ENCODE data around the gene MBP. TPM values are rescaled to one million over a fixed set of nuclear protein-coding genes. Genes with fewer than 3 reads are reported as not detected.

MBP gene
- total and polyA plus RNA-seq, 2 donors (not counting 3 experiments of a cell fraction or from before 2014, with no cell fraction given): 1.7 to 2.3 TPM

DNA sequence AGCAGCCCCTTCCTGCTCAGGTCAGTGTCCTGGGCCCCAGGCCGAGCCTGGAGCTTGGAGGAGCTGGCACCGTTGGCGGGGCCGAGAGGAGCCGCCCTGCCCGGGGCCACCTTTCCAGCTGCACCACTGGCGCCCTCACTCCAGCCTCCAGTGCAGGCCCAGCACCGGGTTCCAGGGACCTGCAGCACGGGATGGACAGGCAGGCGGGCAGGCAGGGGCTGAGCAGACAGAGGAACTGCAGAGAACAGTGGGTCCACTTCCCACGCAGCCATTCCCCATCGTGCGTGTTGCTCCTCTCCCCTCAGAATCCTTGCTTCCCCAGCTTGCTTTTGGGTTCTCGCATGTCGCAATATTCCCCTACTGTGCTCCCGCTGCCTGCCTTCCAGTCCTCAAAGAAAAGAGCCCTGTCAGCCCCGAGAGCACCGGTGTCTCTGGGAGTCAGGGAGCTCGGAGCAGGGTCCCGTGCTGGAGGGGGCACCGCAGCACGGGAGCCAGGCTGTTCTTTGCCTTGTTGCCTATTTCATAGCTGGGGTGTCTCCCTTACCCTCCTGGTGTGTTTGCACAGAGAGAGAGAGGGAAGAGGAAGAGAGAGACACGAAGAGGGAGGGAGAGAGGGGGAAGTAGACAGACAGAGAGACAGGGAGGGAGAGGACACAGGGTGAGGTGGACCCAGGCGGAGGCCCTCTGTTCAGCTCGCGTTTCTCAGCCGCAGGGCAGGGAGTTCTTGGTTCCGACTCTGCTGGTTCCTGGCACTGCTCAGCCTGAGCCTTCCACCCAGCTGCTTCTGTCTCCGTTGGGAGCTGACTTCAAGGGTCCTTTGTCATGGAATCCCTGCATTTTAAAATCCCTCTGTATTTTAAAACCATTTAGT lies 126.0 kb downstream of the MBP start:
- no peaks in the 10 kb centered on the region for H3K4me1 ChIP-seq (ENCODE audit: control insufficient read depth, extremely low read depth, insufficient read depth, low read length)
- intact Hi-C loops (cut with micrococcal nuclease) (no loop called here), dilution Hi-C loops (cut with MboI; ENCODE audit: extremely low pct_ligation_motif_present, low sequenced_read_pairs) (no loop called here)
- DNase-seq (ENCODE audit: low read depth, low spot score): no peak
- H3K27ac ChIP-seq (ENCODE audit: insufficient read depth, low read depth, low read length): no peak overlapping the region
- H4K20me1 ChIP-seq (replicated peaks; ENCODE audit: control insufficient read depth, extremely low read depth, insufficient read depth, low read length): no peaks in the 10 kb centered on the region
- H2AFZ ChIP-seq (ENCODE audit: low read depth, low read length): no peak overlapping the region
- no peaks in the 10 kb centered on the region for H3K36me3 ChIP-seq (ENCODE audit: control insufficient read depth in 2 of 2, extremely low read depth in 1 of 2, insufficient read depth in 2 of 2, low read length in 2 of 2)
- TF ChIP-seq, protein P1, sequence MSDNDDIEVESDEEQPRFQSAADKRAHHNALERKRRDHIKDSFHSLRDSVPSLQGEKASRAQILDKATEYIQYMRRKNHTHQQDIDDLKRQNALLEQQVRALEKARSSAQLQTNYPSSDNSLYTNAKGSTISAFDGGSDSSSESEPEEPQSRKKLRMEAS (IDR thresholded peaks at IDR 0.05; ENCODE audit: insufficient read depth, insufficient read length): no peak
- TF ChIP-seq FOS (IDR thresholded peaks at IDR 0.05; ENCODE audit: borderline replicate concordance, insufficient read depth, low read length) (no peak), GATA2 (IDR thresholded peaks at IDR 0.05; ENCODE audit: insufficient read depth, insufficient read length, low read depth, low read length) (no peak), POLR2AphosphoS5 (IDR thresholded peaks at IDR 0.05; ENCODE audit: insufficient read depth, low read depth, low read length) (no peak)
- FAIRE-seq: no peak
- no peaks in the 10 kb centered on the region for H3K79me2 ChIP-seq (ENCODE audit: control insufficient read depth, insufficient read depth, low read length)
- peaks cover 0 to 3% of the 10 kb centered on the region in 2 experiments for H3K27me3 ChIP-seq (ENCODE audit: control insufficient read depth in 2 of 2, insufficient read depth in 2 of 2, low read length in 2 of 2)
- H3K4me3 ChIP-seq (replicated peaks in 1 of 3; ENCODE audit: insufficient read depth in 1 of 3, low read depth in 1 of 3, low read length in 3 of 3): no peak overlapping the region
- ChIA-PET CTCF (interaction anchor here (0.7 to 1.4 kb wide), 4 partner anchors 20 to 205 kb away, joined by 3 to 4 read pairs (median 4); no protein-coding TSS in a partner anchor), POLR2A (no interaction called here)
- H3K9me1 ChIP-seq (replicated peaks; ENCODE audit: control insufficient read depth, extremely low read depth, insufficient read depth, low read length): no peaks in the 10 kb centered on the region
- BruUV-seq (replicated peaks): no TSS peak
- no peaks in the 10 kb centered on the region for H3K9me3 ChIP-seq (replicated peaks; ENCODE audit: control insufficient read depth, insufficient read depth, low read length)
- no peak overlapping the region for H3K9ac ChIP-seq (replicated peaks; ENCODE audit: extremely low read depth, insufficient read depth, low read length)
- no peak overlapping the region for H3K4me2 ChIP-seq (ENCODE audit: insufficient read depth, low read length)

- Histone ChIP-seq H3K4me1 (ENCODE audit: control insufficient read depth, extremely low read depth, insufficient read depth, low read length) (no peaks in the 10 kb centered on the region), H4K20me1 (replicated peaks; ENCODE audit: control insufficient read depth, extremely low read depth, insufficient read depth, low read length) (no peaks in the 10 kb centered on the region), H3K9ac (replicated peaks; ENCODE audit: extremely low read depth, insufficient read depth, low read length) (no peak overlapping the region), H3K9me3 (replicated peaks; ENCODE audit: control insufficient read depth, insufficient read depth, low read length) (no peaks in the 10 kb centered on the region), H3K79me2 (ENCODE audit: control insufficient read depth, insufficient read depth, low read length) (no peaks in the 10 kb centered on the region), H3K27ac (ENCODE audit: insufficient read depth, low read depth, low read length) (no peak overlapping the region), H2AFZ (ENCODE audit: low read depth, low read length) (no peak overlapping the region), H3K4me2 (ENCODE audit: insufficient read depth, low read length) (no peak overlapping the region), H3K9me1 (replicated peaks; ENCODE audit: control insufficient read depth, extremely low read depth, insufficient read depth, low read length) (no peaks in the 10 kb centered on the region), H3K27me3 (ENCODE audit: control insufficient read depth in 2 of 2, insufficient read depth in 2 of 2, low read length in 2 of 2) (peaks cover 0 to 3% of the 10 kb centered on the region in 2 experiments), H3K36me3 (ENCODE audit: control insufficient read depth in 2 of 2, extremely low read depth in 1 of 2, insufficient read depth in 2 of 2, low read length in 2 of 2) (no peaks in the 10 kb centered on the region), H3K4me3 (replicated peaks in 1 of 3; ENCODE audit: insufficient read depth in 1 of 3, low read depth in 1 of 3, low read length in 3 of 3) (no peak overlapping the region)
- ChIA-PET CTCF (no interaction called here), POLR2A (no interaction called here)
- dilution Hi-C loops (cut with MboI; ENCODE audit: extremely low pct_ligation_motif_present, low sequenced_read_pairs) (no loop called here), intact Hi-C loops (cut with micrococcal nuclease) (no loop called here)
- DNase-seq (ENCODE audit: low read depth, low spot score) (no peak), FAIRE-seq (no peak)
- BruUV-seq (replicated peaks): no TSS peak
- TF ChIP-seq EZH2 (IDR thresholded peaks at IDR 0.05; ENCODE audit: borderline replicate concordance, low read depth, low read length, severe bottlenecking) (no peak), POLR2AphosphoS5 (IDR thresholded peaks at IDR 0.05; ENCODE audit: insufficient read depth, low read depth, low read length) (no peak), FOS (IDR thresholded peaks at IDR 0.05; ENCODE audit: borderline replicate concordance, insufficient read depth, low read length) (no peak), CTCF (IDR thresholded peaks at IDR 0.05; ENCODE audit: extremely low read depth in 1 of 2, insufficient read depth in 1 of 2, low read depth in 1 of 2, low read length in 2 of 2) (no peak), MYC (IDR thresholded peaks at IDR 0.05; ENCODE audit: low read depth, low read length) (no peak), GATA2 (IDR thresholded peaks at IDR 0.05; ENCODE audit: insufficient read depth, insufficient read length, low read depth, low read length) (no peak), JUN (IDR thresholded peaks at IDR 0.05; ENCODE audit: borderline replicate concordance, insufficient read depth, insufficient read length, low read depth) (no peak), POLR2A (IDR thresholded peaks at IDR 0.05; ENCODE audit: low read depth, low read length) (no peak)
- TF ChIP-seq, protein P1 (IDR thresholded peaks at IDR 0.05; ENCODE audit: insufficient read depth, insufficient read length): no peak
Measured at GRCh38 chr18:77005651-77006195, 126.9 kb downstream of the MBP start.

Measured in endothelial cell of umbilical vein (primary cell).